ENCODE measurements around the gene S1PR4. TPM values are rescaled to one million over a fixed set of nuclear protein-coding genes. Genes with fewer than 3 reads are reported as not detected.

Gene S1PR4
- total RNA-seq, 1 experiment from 2014 or later, result not detected

GRCh38 chr19:3179739-3180293 is 1.2 kb downstream of the S1PR4 start:
- H3K9me3 ChIP-seq, result no peaks in the 10 kb centered on the region
- no peaks in the 10 kb centered on the region for H3K27me3 ChIP-seq (replicated peaks; ENCODE audit: control insufficient read depth, insufficient read depth, low read length)
- H3K4me3 ChIP-seq (ENCODE audit: low read depth, low read length), result no peak overlapping the region
- BruUV-seq (replicated peaks), result no TSS peak
- ChIA-PET CTCF (interaction anchor here (0.6 kb wide), 1 partner anchor 19 kb away, joined by 5 read pairs; no protein-coding TSS in a partner anchor), POLR2A (no interaction called here)
- TF ChIP-seq CTCF (IDR thresholded peaks at IDR 0.05; ENCODE audit: insufficient read depth in 1 of 2, low read depth in 1 of 2, low read length in 1 of 2, severe bottlenecking in 1 of 2, unreplicated experiment in 1 of 2), result no peak
- H3K27me3 Mint-ChIP-seq (ENCODE audit: insufficient read depth, unreplicated experiment), result no peaks in the 10 kb centered on the region
- intact Hi-C loops (cut with micrococcal nuclease; ENCODE audit: unreplicated experiment), result no loop called here
- no peaks in the 10 kb centered on the region for H3K9me3 Mint-ChIP-seq (ENCODE audit: unreplicated experiment)
- H3K27ac Mint-ChIP-seq (ENCODE audit: unreplicated experiment), result no peak overlapping the region
- no peak for DNase-seq
- H3K4me3 Mint-ChIP-seq (ENCODE audit: unreplicated experiment), result no peak overlapping the region
- H3K36me3 ChIP-seq (ENCODE audit: control insufficient read depth, insufficient read depth, low read length), result no peaks in the 10 kb centered on the region
- H3K36me3 Mint-ChIP-seq (ENCODE audit: insufficient read depth, unreplicated experiment), result no peaks in the 10 kb centered on the region
- no peaks in the 10 kb centered on the region for H3K4me1 ChIP-seq
- H3K4me1 Mint-ChIP-seq (ENCODE audit: low read depth, unreplicated experiment), result no peaks in the 10 kb centered on the region

GRCh38 chr19:3183721-3184641 is 5.4 kb downstream of the S1PR4 start:
- Mint-ChIP-seq H3K9me3 (ENCODE audit: unreplicated experiment) (no peaks in the 10 kb centered on the region), H3K4me3 (ENCODE audit: unreplicated experiment) (peak overlapping the region; percentile 82), H3K27me3 (ENCODE audit: insufficient read depth, unreplicated experiment) (no peaks in the 10 kb centered on the region), H3K27ac (ENCODE audit: unreplicated experiment) (no peak overlapping the region), H3K36me3 (ENCODE audit: insufficient read depth, unreplicated experiment) (peaks cover 9% of the 10 kb centered on the region), H3K4me1 (ENCODE audit: low read depth, unreplicated experiment) (peaks cover 14% of the 10 kb centered on the region)
- ChIA-PET POLR2A (no interaction called here), CTCF (no interaction called here)
- TF ChIP-seq CTCF (IDR thresholded peaks at IDR 0.05; ENCODE audit: insufficient read depth in 1 of 2, low read depth in 1 of 2, low read length in 1 of 2, severe bottlenecking in 1 of 2, unreplicated experiment in 1 of 2), result no peak
- no peak for DNase-seq
- Histone ChIP-seq H3K36me3 (ENCODE audit: control insufficient read depth, insufficient read depth, low read length) (no peaks in the 10 kb centered on the region), H3K4me3 (ENCODE audit: low read depth, low read length) (no peak overlapping the region), H3K4me1 (peaks cover 9% of the 10 kb centered on the region; the same call in 1 of the 2 replicates), H3K9me3 (no peaks in the 10 kb centered on the region), H3K27me3 (replicated peaks; ENCODE audit: control insufficient read depth, insufficient read depth, low read length) (no peaks in the 10 kb centered on the region)
- BruUV-seq (replicated peaks), result no TSS peak
- intact Hi-C loops (cut with micrococcal nuclease; ENCODE audit: unreplicated experiment), result no loop called here

GRCh38 chr19:3184847-3185460 is 6.4 kb downstream of the S1PR4 start:
- ChIA-PET CTCF (no interaction called here), POLR2A (no interaction called here)
- Histone ChIP-seq H3K9me3 (no peaks in the 10 kb centered on the region), H3K36me3 (ENCODE audit: control insufficient read depth, insufficient read depth, low read length) (no peaks in the 10 kb centered on the region), H3K4me3 (ENCODE audit: low read depth, low read length) (peak overlapping the region; percentile 68), H3K4me1 (peaks cover 9% of the 10 kb centered on the region; the same call in 1 of the 2 replicates), H3K27me3 (replicated peaks; ENCODE audit: control insufficient read depth, insufficient read depth, low read length) (no peaks in the 10 kb centered on the region)
- peaks cover 10% of the 10 kb centered on the region for H3K36me3 Mint-ChIP-seq (ENCODE audit: insufficient read depth, unreplicated experiment)
- intact Hi-C loops (cut with micrococcal nuclease; ENCODE audit: unreplicated experiment), result no loop called here
- DNase-seq, result peak in 1 of 2 experiments; percentile 60
- H3K27me3 Mint-ChIP-seq (ENCODE audit: insufficient read depth, unreplicated experiment), result no peaks in the 10 kb centered on the region
- peaks cover 14% of the 10 kb centered on the region for H3K4me1 Mint-ChIP-seq (ENCODE audit: low read depth, unreplicated experiment)
- no TSS peak for BruUV-seq (replicated peaks)
- no peak for TF ChIP-seq CTCF (IDR thresholded peaks at IDR 0.05; ENCODE audit: insufficient read depth in 1 of 2, low read depth in 1 of 2, low read length in 1 of 2, severe bottlenecking in 1 of 2, unreplicated experiment in 1 of 2)
- H3K4me3 Mint-ChIP-seq (ENCODE audit: unreplicated experiment), result peak overlapping the region; percentile 82
- H3K27ac Mint-ChIP-seq (ENCODE audit: unreplicated experiment), result peak overlapping the region; percentile 99
- H3K9me3 Mint-ChIP-seq (ENCODE audit: unreplicated experiment), result no peaks in the 10 kb centered on the region
